Ectodermal cell (in vitro differentiated cells): Measurements from ENCODE around the gene TAP1.
"Not testable (repeated sequence)": the region's sequence is repeated elsewhere in the genome, so short reads cannot be mapped to it uniquely, and the experiment has no call there.

Experiments used
- H3K27ac ChIP-seq: 2 replicates; pipeline ENCODE4 v1.7.0; 2013; ENCODE audit warnings: mild to moderate bottlenecking, low read depth, low read length; ENCODE audit not compliant: insufficient read depth, poor library complexity, severe bottlenecking
- H3K27me3 ChIP-seq: 2 replicates; pipeline ENCODE4 v1.7.0; 2013; ENCODE audit warnings: mild to moderate bottlenecking, low read length; ENCODE audit not compliant: insufficient read depth, control insufficient read depth, poor library complexity, severe bottlenecking
- H3K36me3 ChIP-seq: one replicate; pipeline ENCODE4 v1.7.0; 2013; ENCODE audit warnings: low read length; ENCODE audit not compliant: control insufficient read depth, insufficient read depth
- H3K4me1 ChIP-seq: one replicate; pipeline ENCODE4 v1.7.0; 2013; ENCODE audit warnings: low read length; ENCODE audit not compliant: control insufficient read depth, insufficient read depth
- H3K4me3 ChIP-seq: 2 replicates; pipeline ENCODE4 v1.7.0; 2013; ENCODE audit warnings: low read depth, low read length, control low read depth; ENCODE audit not compliant: insufficient read depth
- H3K9me3 ChIP-seq: 2 replicates; pipeline ENCODE4 v1.7.0; 2013; ENCODE audit warnings: mild to moderate bottlenecking, low read length, moderate library complexity; ENCODE audit not compliant: control insufficient read depth
- WGBS, 2 experiments: methylation state at CpG; one replicate each; pipeline ENCODE4 v1.1.7; 2013; ENCODE audit warnings: missing lambda C conversion rate in 2 of 2; 5-methylcytosine and 5-hydroxymethylcytosine counted together

Gene TAP1

DNA sequence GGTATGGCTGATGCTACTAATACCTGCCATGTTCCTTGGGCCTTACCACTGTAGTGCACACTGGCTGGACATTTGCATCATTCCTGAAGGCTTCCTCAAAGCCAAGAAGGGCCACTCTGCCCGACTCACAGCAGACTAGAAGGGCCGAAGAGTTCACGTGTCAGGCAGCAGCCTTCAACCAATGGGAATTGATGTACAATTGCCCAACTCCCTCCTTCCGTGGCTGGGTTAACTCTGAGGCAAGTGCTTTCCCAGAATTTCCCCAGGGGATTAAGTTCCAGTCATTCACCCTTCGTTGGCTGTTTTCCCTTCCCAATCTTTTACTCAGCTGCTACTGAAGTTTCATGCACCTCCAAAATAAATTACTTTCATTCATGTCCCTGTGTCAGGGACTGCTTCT is 30.3 kb upstream of the TAP1 start:
- Histone ChIP-seq H3K36me3 (no peaks in the 10 kb centered on the region), H3K27me3 (no peaks in the 10 kb centered on the region), H3K4me1 (no peaks in the 10 kb centered on the region), H3K4me3 (no peak overlapping the region), H3K9me3 (no peaks in the 10 kb centered on the region), H3K27ac (no peak overlapping the region)
- 38 to 46% methylated on average over 5 of the region's 5 CpGs for WGBS, 2 experiments

DNA sequence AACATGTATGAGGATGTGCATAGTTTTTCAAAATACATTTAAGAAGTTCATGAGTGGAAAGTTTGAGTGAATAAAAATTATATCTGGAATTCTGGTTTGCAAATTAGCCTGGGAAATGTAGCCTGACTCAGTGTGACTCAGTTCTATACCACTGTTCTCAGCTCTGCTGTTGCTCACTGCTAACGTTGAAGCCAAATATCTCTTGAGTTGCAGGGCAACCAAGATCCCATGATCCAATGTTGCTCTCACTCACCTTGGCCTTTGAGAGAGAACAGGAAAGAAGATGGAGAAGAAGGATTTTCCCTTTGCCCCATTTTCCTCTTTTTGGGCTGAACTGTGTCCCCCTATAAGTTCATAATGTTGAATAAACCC is 29.4 kb upstream of the TAP1 start:
- Histone ChIP-seq H3K27ac (no peak overlapping the region), H3K4me3 (no peak overlapping the region), H3K4me1 (no peaks in the 10 kb centered on the region), H3K27me3 (no peaks in the 10 kb centered on the region), H3K9me3 (no peaks in the 10 kb centered on the region), H3K36me3 (no peaks in the 10 kb centered on the region)
- 56 to 66% methylated on average over 1 of the region's 1 CpG for WGBS, 2 experiments

- not testable (repeated sequence) for H3K27me3 ChIP-seq, H3K36me3 ChIP-seq, H3K4me3 ChIP-seq, H3K4me1 ChIP-seq, H3K27ac ChIP-seq, H3K9me3 ChIP-seq
- 70 to 72% methylated on average over 3 of the region's 3 CpGs for WGBS, 2 experiments
Observed at GRCh38 chr6:32880962-32881361, 27.5 kb upstream of the TAP1 start.

- WGBS, 2 experiments, result 94% methylated on average over 35 of the region's 35 CpGs
- H3K27me3 ChIP-seq, result no peaks in the 10 kb centered on the region
- no peaks in the 10 kb centered on the region for H3K36me3 ChIP-seq
- no peaks in the 10 kb centered on the region for H3K4me1 ChIP-seq
- no peak overlapping the region for H3K27ac ChIP-seq
- H3K9me3 ChIP-seq, result no peaks in the 10 kb centered on the region
- H3K4me3 ChIP-seq, result no peak overlapping the region
Observed at GRCh38 chr6:32879691-32880090, 26.2 kb upstream of the TAP1 start.

DNA sequence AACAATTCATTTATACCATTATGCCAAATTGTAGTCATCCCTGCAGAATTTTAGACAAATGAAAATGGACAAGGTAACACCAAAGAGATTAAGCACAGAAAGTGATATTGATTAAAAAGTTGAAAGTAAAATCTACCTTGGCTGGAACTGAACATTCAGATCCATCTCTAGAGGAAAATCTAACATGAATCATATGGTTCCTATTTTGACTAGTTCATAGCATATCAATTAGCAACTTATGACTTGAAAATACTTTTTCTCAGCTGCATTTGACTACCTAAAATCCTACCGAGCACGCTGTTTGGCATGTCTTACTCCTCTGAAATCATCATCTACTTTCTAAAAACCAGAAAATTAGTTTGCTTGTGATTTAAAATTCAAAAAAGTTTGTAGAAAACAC is 23.1 kb upstream of the TAP1 start:
- 85 to 95% methylated on average over 2 of the region's 2 CpGs for WGBS, 2 experiments
- H3K27me3 ChIP-seq, result no peaks in the 10 kb centered on the region

GRCh38 chr6:32873947-32874346 is 20.4 kb upstream of the TAP1 start:
- not testable (repeated sequence) for H3K4me3 ChIP-seq, H3K27ac ChIP-seq, H3K36me3 ChIP-seq, H3K4me1 ChIP-seq, H3K9me3 ChIP-seq
- H3K27me3 ChIP-seq, result peaks cover 15% of the 10 kb centered on the region
- WGBS, 2 experiments, result 22 to 32% methylated on average over 1 of the region's 1 CpG

More for the DNA sequence above, 23.1 kb upstream of the TAP1 start:
- no peaks in the 10 kb centered on the region for H3K9me3 ChIP-seq
- H3K4me3 ChIP-seq, result no peak overlapping the region
- no peaks in the 10 kb centered on the region for H3K4me1 ChIP-seq
- H3K27ac ChIP-seq, result no peak overlapping the region
- no peaks in the 10 kb centered on the region for H3K36me3 ChIP-seq

DNA sequence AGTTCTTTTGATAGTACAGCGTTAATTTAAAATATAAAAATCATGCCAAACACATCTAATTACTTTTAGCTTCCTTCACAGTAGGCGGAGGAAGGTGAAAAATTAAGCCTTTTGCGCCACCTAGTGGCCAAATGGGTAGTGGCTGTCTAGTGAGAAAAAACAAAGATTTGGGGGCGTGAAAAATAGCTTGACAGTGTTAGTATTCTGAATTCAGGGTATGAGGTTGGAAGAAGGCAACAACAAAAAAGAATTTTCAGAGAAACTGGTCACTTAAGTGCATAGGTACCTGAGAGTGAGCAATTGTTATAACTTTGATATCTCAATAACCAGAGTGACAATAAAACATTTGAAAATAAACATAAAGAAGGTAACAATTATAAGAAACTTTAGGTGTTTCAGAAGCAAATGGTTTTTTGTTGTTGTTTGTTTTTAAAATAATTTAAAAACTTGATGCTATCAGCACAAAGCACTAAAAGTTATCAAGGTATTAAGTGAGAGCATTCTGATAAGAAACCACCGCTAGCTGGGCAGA is 14.8 kb upstream of the TAP1 start:
- peaks cover 25% of the 10 kb centered on the region for H3K27me3 ChIP-seq
- H3K27ac ChIP-seq, result no peak overlapping the region
- H3K36me3 ChIP-seq, result no peaks in the 10 kb centered on the region
- WGBS, 2 experiments, result 3 to 26% methylated on average over 3 to 4 of the region's 5 CpGs
- no peak overlapping the region for H3K4me3 ChIP-seq
- H3K9me3 ChIP-seq, result no peaks in the 10 kb centered on the region
- H3K4me1 ChIP-seq, result no peaks in the 10 kb centered on the region

GRCh38 chr6:32867554-32868256 is 14.2 kb upstream of the TAP1 start:
- Histone ChIP-seq H3K4me1 (no peaks in the 10 kb centered on the region), H3K9me3 (no peaks in the 10 kb centered on the region), H3K27ac (no peak overlapping the region), H3K36me3 (no peaks in the 10 kb centered on the region), H3K27me3 (peaks cover 25% of the 10 kb centered on the region), H3K4me3 (no peak overlapping the region)
- 79 to 86% methylated on average over 8 of the region's 8 CpGs for WGBS, 2 experiments

DNA sequence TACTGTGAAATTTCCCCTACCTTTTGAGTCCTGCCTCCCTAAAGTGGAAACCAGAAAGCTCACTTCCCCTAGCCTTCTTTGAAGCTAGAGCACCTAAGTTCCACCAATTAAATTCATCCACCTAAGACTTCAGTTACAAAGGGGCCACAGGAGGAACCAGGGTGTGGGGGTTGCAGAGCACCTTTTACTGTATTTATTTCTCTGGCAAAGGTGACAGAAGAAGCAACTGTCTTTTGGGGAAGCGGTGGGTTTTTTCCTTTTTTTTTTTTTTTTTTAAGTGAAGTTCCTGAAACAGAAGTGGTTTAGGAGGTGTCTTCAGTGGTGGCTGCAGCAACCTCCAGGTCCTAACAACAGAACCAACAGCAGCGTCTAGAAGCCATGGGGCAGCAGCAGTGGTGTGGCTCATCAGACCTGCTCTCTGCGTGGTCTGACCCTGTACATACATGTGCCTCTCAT is 13.5 kb upstream of the TAP1 start:
- 78 to 89% methylated on average over 3 of the region's 3 CpGs for whole genome bisulfite sequencing, 2 experiments
- Histone ChIP-seq H3K27ac (no peak overlapping the region), H3K4me3 (no peak overlapping the region), H3K9me3 (no peaks in the 10 kb centered on the region), H3K36me3 (no peaks in the 10 kb centered on the region), H3K27me3 (peaks cover 25% of the 10 kb centered on the region), H3K4me1 (no peaks in the 10 kb centered on the region)

GRCh38 chr6:32865724-32866443 is 12.4 kb upstream of the TAP1 start:
- Histone ChIP-seq H3K4me3 (no peak overlapping the region), H3K27me3 (peaks cover 23% of the 10 kb centered on the region), H3K4me1 (peaks cover 3% of the 10 kb centered on the region), H3K9me3 (no peaks in the 10 kb centered on the region), H3K27ac (no peak overlapping the region), H3K36me3 (no peaks in the 10 kb centered on the region)
- 86 to 87% methylated on average over 10 of the region's 10 CpGs for WGBS, 2 experiments
